HG02870 (cell line): Measurements from ENCODE around the gene TNFRSF25.

Source experiments
- ATAC-seq: cut with Tn5 transposase; IDR thresholded peaks from one replicate; pipeline ENCODE4 v1.9.1; 2021; ENCODE audit warnings: mild to moderate bottlenecking, moderate library complexity; ENCODE audit not compliant: unreplicated experiment

TNFRSF25 gene

DNA sequence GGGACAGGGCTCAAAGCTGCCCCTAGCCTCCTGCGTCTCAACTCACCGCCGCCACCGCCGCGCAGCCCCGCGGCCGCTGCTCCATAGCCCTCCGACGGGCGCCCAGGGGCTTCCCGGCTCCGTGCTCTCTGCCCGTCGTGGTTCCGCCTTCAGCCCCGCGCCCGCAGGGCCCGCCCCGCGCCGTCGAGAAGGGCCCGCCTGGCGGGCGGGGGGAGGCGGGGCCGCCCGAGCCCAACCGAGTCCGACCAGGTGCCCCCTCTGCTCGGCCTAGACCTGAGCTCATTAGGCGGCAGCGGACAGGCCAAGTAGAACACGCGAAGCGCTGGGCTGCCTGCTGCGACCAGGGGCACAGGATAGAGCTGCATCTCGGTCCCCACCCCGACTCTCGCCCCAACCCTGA is at the start of gene TNFRSF25:
TNFRSF25 (minus strand) TSS at position 151 of the 400 bp plus-strand sequence; CDS start at position 85, 66 bp downstream.
- no peak for ATAC-seq

DNA sequence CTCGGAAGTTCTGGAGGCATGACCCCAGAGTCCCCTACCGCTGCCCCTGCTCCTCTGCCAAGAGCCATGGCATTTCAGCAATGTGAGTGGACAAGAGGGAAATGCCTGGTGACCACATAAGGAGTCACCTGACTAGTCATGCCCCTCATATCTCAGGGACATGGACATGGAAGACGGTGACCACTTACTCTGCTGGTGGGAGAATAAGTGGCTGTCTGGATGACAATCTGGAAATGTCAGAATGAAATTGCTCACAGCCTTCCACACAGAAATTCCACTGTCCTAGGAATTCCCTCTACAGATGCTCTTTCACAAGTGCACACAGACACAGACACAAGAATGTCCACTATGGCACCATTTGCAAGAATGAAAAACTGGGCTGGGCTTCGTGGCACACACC is 49.8 kb upstream of the TNFRSF25 start:
- no peak for ATAC-seq

DNA sequence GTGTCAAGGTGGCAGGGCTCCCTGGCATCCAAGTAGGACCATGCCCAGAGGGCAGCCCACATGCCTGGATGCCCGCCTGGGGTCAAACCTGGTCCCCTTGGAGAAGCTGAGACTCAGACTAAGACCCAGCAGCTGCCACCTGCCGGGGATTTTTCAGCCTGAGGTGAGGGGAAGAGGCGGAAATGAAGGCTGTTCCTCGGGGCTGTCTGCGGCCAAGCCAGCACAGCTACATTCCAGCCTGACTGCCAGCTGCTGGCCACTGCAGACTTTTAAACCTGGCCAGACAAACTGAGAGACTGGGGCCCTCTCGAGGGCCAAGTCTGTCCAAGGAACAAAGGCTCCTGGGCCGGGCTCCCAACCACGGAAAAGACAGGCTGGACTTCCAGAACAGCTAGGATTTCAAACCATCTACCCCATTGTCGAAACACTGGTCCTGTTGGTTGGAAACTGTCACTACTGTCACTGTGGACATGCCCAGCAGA is 47.4 kb upstream of the TNFRSF25 start:
- ATAC-seq, result no peak

- ATAC-seq, result no peak
Measured at GRCh38 chr1:6512908-6513280, 46.9 kb upstream of the TNFRSF25 start.

DNA sequence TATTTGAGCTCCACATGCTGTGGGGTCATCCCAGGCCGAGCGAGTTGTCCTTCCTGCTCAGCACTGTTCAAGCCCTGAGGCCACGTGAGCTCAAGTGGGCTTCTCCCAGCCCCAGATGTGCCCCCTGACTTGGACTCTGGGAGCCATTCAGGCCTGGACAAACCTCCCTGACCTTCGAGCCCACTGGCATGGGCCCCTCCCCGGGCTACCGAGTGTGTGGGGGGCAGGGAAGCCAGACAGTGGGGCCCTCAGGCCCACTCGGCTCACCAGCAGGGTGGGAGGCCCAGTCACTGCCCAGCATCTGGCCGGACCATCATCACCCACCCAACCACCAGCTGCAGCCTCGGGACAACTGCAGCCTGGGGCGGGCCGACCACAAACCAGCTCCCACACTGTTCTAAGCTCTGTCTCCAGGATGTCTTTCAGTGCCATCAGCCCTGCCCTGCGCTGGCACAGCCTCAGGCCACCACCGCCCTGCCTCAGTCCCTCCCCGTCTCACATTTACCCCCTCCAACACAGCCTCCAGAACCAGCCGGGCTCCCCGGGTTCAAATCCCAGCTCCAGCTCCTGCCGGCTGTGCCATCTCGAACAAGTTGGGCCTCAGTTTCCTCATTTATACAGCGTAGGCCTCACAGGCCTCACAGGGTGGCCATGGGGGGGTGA is 46.4 kb upstream of the TNFRSF25 start:
- ATAC-seq, result no peak

- ATAC-seq, result no peak
Measured at GRCh38 chr1:6511561-6512244, 45.7 kb upstream of the TNFRSF25 start.

DNA sequence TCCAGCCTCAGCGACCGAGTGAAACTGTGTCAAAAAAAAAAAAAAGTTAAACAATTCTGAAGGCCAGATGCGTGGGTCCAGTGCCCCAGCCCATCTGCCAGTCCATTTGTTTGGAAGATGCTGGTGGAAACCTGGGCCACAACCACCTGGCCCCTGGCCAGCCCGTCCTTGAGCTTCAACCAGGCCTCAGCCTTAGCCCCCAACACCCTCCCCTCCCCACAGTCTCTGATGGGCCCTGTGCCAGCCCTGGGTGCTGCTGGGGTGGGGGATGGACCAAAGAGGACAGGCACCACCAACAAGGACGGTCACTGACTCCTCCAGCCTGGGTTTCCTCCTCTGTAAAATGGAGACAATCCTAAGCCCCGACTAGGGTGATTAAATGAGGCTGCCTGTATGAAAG is 45.1 kb upstream of the TNFRSF25 start:
- no peak for ATAC-seq

DNA sequence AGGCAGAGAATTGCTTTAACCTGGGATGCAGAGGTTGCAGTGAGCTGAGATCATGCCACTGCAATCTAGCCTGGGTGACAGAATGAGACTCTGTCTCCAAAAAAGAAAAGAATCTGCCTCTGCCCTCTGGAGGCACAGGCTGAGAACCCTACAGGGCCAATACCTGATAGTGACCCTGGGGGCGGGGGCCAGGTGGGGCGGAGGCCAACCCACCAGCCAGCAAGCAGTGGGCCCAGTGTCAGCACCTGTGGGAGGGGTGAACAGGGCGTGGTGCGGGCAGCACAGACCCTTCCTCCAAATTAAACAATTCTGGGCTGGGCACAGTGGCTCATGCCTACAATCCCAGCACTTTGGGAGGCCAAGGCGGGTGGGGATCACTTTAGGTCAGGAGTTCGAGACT is 44.5 kb upstream of the TNFRSF25 start:
- no peak for ATAC-seq

DNA sequence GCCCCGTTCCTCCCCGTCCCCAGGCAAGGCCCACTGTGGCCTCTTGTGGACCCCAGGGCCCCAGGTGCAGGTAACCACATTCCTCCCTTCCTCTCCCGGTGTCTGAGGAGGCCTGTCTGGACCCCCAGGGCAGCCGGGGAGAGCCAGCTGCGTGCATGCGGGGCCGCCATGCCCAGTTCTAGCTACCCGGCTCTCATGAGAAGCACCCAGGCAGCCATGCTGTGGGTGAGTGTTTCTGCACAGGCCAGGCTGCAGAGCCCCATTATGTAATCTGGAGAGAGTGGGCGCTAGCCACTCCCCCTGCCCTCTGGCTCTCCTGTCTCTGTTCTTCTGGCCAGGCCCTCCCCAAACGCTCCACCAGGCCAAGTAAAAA is 43.9 kb upstream of the TNFRSF25 start:
- no peak for ATAC-seq

- no peak for ATAC-seq
Measured at GRCh38 chr1:6509220-6509918, 43.4 kb upstream of the TNFRSF25 start.

GRCh38 chr1:6508816-6509189 is 42.8 kb upstream of the TNFRSF25 start:
- no peak for ATAC-seq

DNA sequence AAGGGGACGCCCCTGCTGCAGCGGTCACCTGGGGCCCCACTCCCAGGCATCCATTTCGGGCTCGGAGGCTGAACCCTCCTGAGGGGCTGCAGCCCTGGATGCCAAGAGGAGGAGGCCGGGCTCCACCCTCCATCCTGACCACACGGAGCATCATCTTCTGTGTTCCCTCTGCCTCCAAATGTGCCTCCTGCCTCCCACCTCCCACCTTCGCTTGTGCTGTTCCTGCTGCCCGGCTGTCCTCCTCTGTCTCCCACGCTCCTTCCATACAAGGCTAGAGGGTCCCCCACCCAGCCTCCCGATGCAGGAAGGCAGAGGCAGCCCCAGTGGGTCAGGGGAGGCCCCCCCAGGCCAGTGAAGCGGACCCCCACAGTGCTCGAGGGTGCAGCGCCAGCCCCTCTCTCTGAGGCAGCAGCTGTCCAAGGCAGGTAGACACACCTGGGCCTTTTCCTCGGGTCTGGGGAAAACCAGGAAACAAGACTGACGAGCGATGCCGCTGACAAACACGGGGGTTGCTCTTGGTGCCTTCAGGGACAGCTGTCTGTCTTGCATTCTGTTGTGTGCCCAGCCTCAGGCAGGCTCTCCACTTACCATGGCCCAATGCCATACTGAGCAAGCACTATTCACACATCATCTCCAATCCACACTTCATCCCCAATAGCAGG is 42.3 kb upstream of the TNFRSF25 start:
- no peak for ATAC-seq

DNA sequence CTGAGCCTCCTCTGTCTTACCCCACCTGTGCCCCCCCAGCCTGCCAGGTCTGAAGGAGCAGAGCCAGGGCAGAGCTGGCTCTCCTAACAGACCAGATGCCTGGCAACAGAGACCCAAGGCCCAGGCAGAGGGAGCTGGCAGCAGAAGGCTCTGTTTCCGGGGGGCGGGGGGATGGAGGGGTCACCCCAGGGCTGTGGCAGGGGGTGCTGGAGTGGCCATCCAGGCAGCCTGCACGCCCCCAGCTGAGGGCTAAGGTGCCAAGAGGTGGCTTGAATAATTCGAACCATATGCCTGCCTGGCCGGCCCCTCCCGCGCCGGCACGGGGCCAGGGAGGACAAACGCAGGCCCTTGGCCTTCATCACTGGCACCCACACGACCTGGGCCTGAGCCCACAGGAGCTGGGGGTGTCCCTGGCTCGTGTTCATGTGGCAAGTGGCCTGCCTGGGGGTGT is 41.5 kb upstream of the TNFRSF25 start:
- ATAC-seq, result no peak

GRCh38 chr1:6507037-6507428 is 41.1 kb upstream of the TNFRSF25 start:
- no peak for ATAC-seq

DNA sequence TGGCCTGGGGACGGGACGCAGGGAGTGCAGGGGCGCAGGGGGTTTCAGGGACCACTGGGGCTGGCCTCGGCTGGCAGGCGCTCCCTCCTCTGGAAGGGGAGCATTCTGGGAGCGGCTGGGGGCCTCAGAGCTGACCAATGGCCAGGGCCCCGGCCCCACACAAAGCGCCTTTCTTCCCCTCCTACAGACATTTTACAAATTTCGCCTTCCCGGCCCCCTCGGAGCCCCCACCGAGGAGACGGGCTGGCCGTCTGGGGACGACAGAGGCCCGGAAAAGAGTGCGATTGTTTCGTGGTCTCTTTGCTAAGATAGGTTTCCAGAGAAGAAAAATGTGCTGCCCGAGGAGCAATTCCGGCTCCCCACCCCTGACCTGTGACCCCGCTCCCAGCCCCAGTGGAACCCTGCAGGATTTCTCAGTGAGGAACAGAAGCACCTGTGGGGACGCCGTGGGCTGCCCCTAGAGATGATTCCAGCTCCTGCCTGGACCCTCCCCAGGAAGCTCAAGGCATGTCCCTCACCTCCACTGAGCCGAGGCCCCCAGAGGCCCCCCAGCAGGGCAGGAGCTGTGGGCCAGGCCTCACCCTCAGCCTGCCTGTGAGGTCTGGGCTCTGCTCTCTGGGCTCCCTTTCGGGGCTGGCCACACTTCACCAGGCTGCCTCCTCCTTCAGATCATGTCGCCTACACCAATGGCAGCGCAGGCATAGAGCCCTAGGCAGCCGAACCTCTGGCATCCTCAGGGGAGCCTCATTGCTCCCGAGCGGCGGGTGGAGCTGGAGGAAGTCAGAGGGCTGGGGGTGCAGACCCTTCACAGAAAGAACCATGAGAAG is 40.5 kb upstream of the TNFRSF25 start:
- no peak for ATAC-seq

DNA sequence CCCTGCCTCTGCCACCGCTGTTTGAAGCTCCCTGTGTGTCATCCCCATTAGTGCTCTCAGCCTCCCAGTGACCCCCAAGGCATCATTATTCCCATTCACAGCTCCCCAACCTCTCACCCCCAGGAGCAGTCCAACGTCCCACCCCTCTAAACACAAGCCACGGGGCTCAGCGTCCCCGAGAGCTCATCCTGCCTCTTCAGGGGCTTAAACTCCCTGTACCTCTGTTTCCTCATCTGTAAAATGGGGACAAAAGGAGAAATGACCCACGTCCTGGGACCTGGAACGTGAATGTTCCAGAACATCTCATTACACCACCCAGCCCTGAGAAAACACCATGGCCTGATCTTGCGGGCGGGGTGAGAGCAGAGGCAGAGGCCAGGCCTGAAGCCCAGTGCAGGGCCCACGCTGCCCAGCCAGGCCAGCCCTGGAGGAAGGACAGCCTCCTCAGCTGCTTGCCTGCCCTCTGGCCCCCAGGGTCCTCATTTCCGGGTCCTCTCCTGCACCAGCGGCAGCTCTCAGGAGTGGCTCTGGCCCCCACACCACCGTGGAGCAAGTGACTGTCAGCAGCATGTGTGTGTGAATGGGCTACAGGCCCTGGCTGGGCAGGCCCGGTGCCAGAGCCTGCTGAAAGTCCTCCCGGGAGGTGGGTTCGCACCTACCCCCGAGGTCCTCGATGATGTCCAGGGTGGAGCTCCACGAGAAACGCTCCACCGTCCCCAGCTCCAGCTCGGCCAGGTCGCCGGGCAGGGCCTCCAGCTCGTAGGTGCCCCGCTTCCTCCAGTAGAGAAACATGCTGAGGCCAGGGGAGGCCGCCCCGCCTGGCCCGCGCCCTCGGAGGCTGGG is 39.6 kb upstream of the TNFRSF25 start:
- no peak for ATAC-seq

GRCh38 chr1:6504887-6505286 is 38.9 kb upstream of the TNFRSF25 start:
- ATAC-seq, result no peak

GRCh38 chr1:6503884-6504602 is 38.1 kb upstream of the TNFRSF25 start:
- no peak for ATAC-seq
